ENCODE results near the gene INPP5J.

- TF ChIP-seq CTCF (IDR thresholded peaks at IDR 0.05) (no peak), POLR2A (IDR thresholded peaks at IDR 0.05) (no peak)
These were observed 54.2 kb downstream of the INPP5J start for GRCh38 chr22:31176923-31177322.
